ENCODE measurements around the gene XIRP2. TPM values are rescaled to one million over a fixed set of nuclear protein-coding genes. Genes with fewer than 3 reads are reported as not detected.

The XIRP2 gene
- total and polyA plus RNA-seq, 2 of the 8 experiments (the other 6 are each of a cell fraction or from before 2014, with no cell fraction given): 0.11 TPM; not detected in 1

DNA sequence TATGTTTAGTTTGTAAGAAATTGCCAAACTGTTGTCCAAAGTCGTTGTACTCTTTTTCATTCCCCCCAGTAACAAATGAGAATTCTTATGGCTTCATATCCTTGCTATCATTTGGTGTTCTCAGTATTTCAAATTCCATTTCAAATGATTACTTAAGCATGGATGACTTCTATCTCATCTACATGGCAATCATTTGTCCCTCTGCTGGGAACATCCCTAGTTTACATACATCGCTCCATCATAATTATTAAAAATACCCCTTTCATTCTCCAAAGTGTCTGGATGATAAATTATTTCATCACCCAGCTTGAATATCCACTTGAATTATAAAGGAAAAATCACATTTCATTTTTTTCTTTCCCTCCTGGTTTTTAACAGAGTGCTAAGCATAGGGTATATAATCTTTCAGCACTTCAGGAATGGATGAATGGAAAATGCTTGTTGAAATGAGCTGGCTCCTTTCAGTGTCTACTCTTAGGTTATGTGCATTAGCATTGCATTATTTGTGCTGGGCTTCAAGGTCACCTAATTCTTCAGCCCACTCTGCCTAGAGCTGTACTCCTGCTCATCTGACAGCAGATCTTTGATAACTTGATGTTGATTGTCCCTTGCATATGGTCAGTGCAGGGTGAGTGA, 33.1 kb downstream of the XIRP2 start:
- Histone ChIP-seq H2BK5ac (ENCODE audit: low read depth, low read length) (no peak overlapping the region), H3K9ac (replicated peaks in 1 of 4; ENCODE audit: extremely low read depth in 1 of 4, low read depth in 3 of 4, low read length in 3 of 4) (no peak overlapping the region), H2BK20ac (ENCODE audit: low read length) (no peak overlapping the region), H3K4me2 (ENCODE audit: insufficient read depth in 1 of 2, low read depth in 2 of 2, low read length in 2 of 2) (no peak overlapping the region), H4K8ac (ENCODE audit: extremely low read depth, insufficient read depth, low read length) (no peak overlapping the region), H2AK5ac (ENCODE audit: low read depth, low read length) (no peak overlapping the region), H3K27me3 (replicated peaks in 1 of 4; ENCODE audit: control insufficient read depth in 3 of 4, extremely low read depth in 1 of 4, insufficient read depth in 3 of 4, low read length in 3 of 4) (no peaks in the 10 kb centered on the region), H3K4ac (replicated peaks; ENCODE audit: insufficient read length, low read depth, low read length) (no peak overlapping the region), H3K18ac (ENCODE audit: extremely low read depth, low read length) (no peak overlapping the region), H2BK15ac (ENCODE audit: low read length) (no peak overlapping the region), H3K14ac (ENCODE audit: insufficient read length) (no peak overlapping the region), H3K23ac (ENCODE audit: insufficient read length) (no peak overlapping the region), H3K79me1 (ENCODE audit: low read depth, low read length) (no peaks in the 10 kb centered on the region), H3K79me2 (ENCODE audit: control insufficient read depth in 1 of 2, insufficient read depth in 2 of 2, low read length in 2 of 2) (no peaks in the 10 kb centered on the region), H3K23me2 (ENCODE audit: low read depth, low read length) (no peaks in the 10 kb centered on the region), H2BK12ac (ENCODE audit: low read depth, low read length) (no peak overlapping the region), H2AFZ (ENCODE audit: low read length) (no peak overlapping the region), H3K27ac (ENCODE audit: low read depth, low read length) (no peak overlapping the region), H4K91ac (replicated peaks; ENCODE audit: insufficient read length, low read length) (no peak overlapping the region), H3K4me3 (ENCODE audit: extremely low read depth in 1 of 4, insufficient read depth in 2 of 4, low read depth in 3 of 4, low read length in 4 of 4) (no peak overlapping the region), H4K5ac (ENCODE audit: insufficient read length, low read depth, low read length) (no peak overlapping the region), H3K56ac (replicated peaks; ENCODE audit: insufficient read length, low read depth, low read length) (no peak overlapping the region), H2BK120ac (replicated peaks; ENCODE audit: low read depth, low read length) (no peak overlapping the region), H3K36me3 (ENCODE audit: control insufficient read depth in 2 of 4, insufficient read depth in 4 of 4, low read length in 3 of 4) (no peaks in the 10 kb centered on the region), H3K4me1 (replicated peaks in 1 of 4; ENCODE audit: control insufficient read depth in 3 of 4, insufficient read depth in 4 of 4, low read length in 3 of 4) (no peaks in the 10 kb centered on the region), H3K9me3 (ENCODE audit: insufficient read depth in 2 of 2, low read depth in 1 of 2, low read length in 1 of 2) (no peaks in the 10 kb centered on the region), H4K20me1 (replicated peaks in 1 of 2; ENCODE audit: control insufficient read depth in 1 of 2, insufficient read depth in 2 of 2, low read length in 2 of 2) (no peaks in the 10 kb centered on the region)
- DNase-seq (ENCODE audit: low read depth in 1 of 2, low spot score in 2 of 2): no peak
- FAIRE-seq: no peak
- POLR2A ChIA-PET (ENCODE audit: partially characterized antibody): no interaction called here
- TF ChIP-seq FOSL1 (IDR thresholded peaks at IDR 0.05; ENCODE audit: insufficient read depth, low read depth, low read length) (no peak), CBX8 (IDR thresholded peaks at IDR 0.05; ENCODE audit: borderline replicate concordance, low read depth, low read length) (no peak), CHD2 (IDR thresholded peaks at IDR 0.05; ENCODE audit: low read length) (no peak), GABPA (IDR thresholded peaks at IDR 0.05; ENCODE audit: borderline replicate concordance, insufficient read depth, low read length) (no peak), GTF2F1 (IDR thresholded peaks at IDR 0.05; ENCODE audit: borderline replicate concordance, low read depth, low read length) (no peak), BACH1 (IDR thresholded peaks at IDR 0.05; ENCODE audit: low read length) (no peak), USF2 (IDR thresholded peaks at IDR 0.05; ENCODE audit: low read length) (no peak), HDAC6 (IDR thresholded peaks at IDR 0.05; ENCODE audit: low read depth, low read length) (no peak)
- CTCF ChIA-PET (ENCODE audit: partially characterized antibody): interaction anchor here (1.2 kb wide), 1 partner anchor 1198 kb away, joined by 3 read pairs; no protein-coding TSS in a partner anchor
- 92% methylated on average over 2 of the region's 2 CpGs; no CpG with 5 or more reads in 1 of the 2 experiments for WGBS, 2 experiments (ENCODE audit: extremely low coverage in 1 of 2, insufficient coverage in 1 of 2, insufficient read length in 1 of 2, insufficient replicate concordance in 2 of 2, low coverage in 1 of 2, low lambda C conversion rate in 2 of 2, missing lambda C conversion rate in 1 of 2)

All from H1 (cell line).